ENCODE data around the gene TUBB4B.

DNA sequence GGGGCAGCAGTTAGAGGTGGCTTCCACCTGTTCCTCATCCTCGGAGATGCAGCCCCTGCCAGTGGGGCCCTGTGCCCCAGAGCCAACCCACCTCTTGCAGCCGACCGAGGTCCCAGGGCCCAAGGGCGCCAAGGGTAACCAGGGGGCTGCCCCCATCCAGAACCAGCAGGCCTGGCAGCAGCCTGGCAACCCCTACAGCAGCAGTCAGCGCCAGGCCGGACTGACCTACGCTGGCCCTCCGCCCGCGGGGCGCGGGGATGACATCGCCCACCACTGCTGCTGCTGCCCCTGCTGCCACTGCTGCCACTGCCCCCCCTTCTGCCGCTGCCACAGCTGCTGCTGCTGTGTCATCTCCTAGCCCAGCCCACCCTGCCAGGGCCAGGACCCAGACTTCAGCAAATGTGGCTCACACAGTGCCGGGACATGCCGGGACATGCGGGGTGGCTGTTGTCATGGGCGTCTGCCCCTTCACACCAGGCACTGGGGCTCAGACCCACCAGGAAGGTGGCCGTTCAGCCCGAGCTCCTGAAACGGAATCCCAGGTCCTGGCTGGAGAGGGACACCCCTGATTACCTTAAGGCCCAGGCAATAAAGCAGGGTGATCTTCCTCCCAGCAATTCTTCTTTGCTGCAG is 15.3 kb upstream of the TUBB4B start:
- TF ChIP-seq RAD21 (IDR thresholded peaks at IDR 0.05; ENCODE audit: low read length) (no peak), POLR2A (IDR thresholded peaks at IDR 0.05; ENCODE audit: low read depth, low read length) (no peak), MAZ (IDR thresholded peaks at IDR 0.05; ENCODE audit: borderline replicate concordance, low read depth, low read length) (no peak), SMC3 (IDR thresholded peaks at IDR 0.05; ENCODE audit: low read depth, low read length) (no peak), RCOR1 (IDR thresholded peaks at IDR 0.05; ENCODE audit: insufficient replicate concordance, low read length) (no peak), BHLHE40 (IDR thresholded peaks at IDR 0.05; ENCODE audit: low read depth, low read length) (no peak), CHD1 (IDR thresholded peaks at IDR 0.05; ENCODE audit: low read depth, low read length) (no peak), RFX5 (IDR thresholded peaks at IDR 0.05; ENCODE audit: low read depth, low read length) (no peak)
- TF ChIP-seq, protein P1, sequence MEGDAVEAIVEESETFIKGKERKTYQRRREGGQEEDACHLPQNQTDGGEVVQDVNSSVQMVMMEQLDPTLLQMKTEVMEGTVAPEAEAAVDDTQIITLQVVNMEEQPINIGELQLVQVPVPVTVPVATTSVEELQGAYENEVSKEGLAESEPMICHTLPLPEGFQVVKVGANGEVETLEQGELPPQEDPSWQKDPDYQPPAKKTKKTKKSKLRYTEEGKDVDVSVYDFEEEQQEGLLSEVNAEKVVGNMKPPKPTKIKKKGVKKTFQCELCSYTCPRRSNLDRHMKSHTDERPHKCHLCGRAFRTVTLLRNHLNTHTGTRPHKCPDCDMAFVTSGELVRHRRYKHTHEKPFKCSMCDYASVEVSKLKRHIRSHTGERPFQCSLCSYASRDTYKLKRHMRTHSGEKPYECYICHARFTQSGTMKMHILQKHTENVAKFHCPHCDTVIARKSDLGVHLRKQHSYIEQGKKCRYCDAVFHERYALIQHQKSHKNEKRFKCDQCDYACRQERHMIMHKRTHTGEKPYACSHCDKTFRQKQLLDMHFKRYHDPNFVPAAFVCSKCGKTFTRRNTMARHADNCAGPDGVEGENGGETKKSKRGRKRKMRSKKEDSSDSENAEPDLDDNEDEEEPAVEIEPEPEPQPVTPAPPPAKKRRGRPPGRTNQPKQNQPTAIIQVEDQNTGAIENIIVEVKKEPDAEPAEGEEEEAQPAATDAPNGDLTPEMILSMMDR (conservative IDR thresholded peaks at IDR 0.05; ENCODE audit: low read depth, low read length), result no peak
- TF ChIP-seq, protein P2, sequence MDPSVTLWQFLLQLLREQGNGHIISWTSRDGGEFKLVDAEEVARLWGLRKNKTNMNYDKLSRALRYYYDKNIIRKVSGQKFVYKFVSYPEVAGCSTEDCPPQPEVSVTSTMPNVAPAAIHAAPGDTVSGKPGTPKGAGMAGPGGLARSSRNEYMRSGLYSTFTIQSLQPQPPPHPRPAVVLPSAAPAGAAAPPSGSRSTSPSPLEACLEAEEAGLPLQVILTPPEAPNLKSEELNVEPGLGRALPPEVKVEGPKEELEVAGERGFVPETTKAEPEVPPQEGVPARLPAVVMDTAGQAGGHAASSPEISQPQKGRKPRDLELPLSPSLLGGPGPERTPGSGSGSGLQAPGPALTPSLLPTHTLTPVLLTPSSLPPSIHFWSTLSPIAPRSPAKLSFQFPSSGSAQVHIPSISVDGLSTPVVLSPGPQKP (IDR thresholded peaks at IDR 0.05; ENCODE audit: borderline replicate concordance, low read depth, low read length), result no peak
- TF ChIP-seq, protein P3, sequence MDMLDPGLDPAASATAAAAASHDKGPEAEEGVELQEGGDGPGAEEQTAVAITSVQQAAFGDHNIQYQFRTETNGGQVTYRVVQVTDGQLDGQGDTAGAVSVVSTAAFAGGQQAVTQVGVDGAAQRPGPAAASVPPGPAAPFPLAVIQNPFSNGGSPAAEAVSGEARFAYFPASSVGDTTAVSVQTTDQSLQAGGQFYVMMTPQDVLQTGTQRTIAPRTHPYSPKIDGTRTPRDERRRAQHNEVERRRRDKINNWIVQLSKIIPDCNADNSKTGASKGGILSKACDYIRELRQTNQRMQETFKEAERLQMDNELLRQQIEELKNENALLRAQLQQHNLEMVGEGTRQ (IDR thresholded peaks at IDR 0.05; ENCODE audit: low read depth, low read length), result no peak

Data from IMR-90 (cell line).